ENCODE measurements around the gene TGFBR3L.

Gene TGFBR3L

DNA sequence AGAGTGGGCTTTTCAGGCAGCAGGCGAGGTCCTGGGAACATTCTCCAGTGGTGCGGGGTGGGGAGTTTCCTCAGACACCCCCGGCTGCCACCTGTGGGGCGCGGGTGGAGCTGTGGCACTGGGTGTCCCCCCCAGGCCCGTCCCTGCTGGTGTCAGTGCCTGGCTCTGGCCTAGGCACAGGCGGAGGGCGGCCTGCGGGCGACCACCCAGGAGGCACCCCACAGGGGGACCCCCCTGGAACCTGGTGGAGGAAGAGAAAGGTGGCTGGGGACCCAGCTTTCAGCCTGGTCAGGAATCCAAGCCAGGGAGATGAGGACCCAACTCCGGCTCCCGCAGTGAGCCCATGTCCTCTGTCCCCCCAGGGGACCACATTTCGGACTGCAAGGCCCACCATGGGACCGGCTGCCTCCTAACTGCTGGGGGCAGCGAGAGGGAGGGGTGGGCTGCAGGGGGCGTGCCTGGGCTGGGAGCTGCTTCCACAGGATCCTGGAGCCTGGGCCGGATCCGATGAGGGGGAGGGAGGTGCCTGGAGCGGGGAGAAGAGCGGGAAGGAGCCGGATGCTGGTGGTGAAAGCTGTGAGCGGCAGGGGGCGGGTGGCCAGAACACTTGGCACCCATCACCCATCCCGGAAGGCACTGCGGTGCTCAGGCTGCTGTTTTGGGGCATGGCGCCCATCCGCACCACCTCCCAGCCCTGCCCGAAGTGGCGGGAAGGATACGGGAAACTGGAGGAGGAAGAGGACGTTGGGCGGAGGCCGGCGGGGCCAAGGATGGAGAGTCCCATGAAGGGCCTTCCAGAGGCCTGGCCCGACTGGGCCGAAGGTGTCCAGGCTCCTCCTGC is 16.8 kb downstream of the TGFBR3L start:
- TF ChIP-seq CTCF (IDR thresholded peaks at IDR 0.05; ENCODE audit: low read depth, low read length, missing control alignments) = no peak
- no peak overlapping the region for H3K4me3 ChIP-seq (ENCODE audit: low read depth, low read length)
- no peak for DNase-seq (ENCODE audit: low read depth)

DNA sequence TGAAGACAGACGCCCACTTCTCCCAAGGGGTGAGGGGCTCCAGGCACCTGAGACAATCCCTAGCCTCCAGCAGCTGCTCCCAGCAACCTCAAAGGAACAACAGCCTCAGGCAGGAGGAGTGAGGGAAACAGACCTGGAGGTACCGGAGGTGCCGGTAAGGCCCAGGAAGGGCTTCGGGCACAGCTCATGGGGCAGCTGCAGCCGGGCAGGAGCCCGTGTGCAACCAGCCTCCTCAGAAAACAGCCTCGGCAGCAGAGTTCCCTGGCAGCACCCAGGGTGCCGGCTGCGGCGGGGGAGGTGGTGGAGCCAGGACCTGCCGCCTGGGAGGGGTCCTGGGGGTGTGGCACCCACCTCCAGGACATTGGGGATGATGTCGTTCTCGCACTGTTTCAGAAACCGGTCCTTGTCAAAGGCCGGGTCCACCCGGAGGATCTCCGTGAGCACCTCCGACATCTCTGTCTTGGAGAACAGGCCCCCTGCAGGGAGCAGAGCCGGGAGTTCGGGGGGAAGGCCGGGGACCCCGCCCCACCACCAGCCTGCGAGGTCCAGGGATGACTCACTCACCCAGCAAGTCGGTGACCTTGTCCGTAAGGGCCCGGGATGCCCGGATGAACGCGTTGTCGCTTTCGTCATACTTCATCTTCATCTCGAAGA is 17.8 kb downstream of the TGFBR3L start:
- no peak overlapping the region for H3K4me3 ChIP-seq (ENCODE audit: low read depth, low read length)
- TF ChIP-seq CTCF (IDR thresholded peaks at IDR 0.05; ENCODE audit: low read depth, low read length, missing control alignments) = no peak
- no peak for DNase-seq (ENCODE audit: low read depth)

- DNase-seq (ENCODE audit: low read depth) = no peak
- no peak overlapping the region for H3K4me3 ChIP-seq (ENCODE audit: low read depth, low read length)
- TF ChIP-seq CTCF (IDR thresholded peaks at IDR 0.05; ENCODE audit: low read depth, low read length, missing control alignments) = no peak
Observed at GRCh38 chr19:7932930-7933300, 18.3 kb downstream of the TGFBR3L start.

- no peak overlapping the region for H3K4me3 ChIP-seq (ENCODE audit: low read depth, low read length)
- DNase-seq (ENCODE audit: low read depth) = no peak
Observed at GRCh38 chr19:7933411-7933810, 18.8 kb downstream of the TGFBR3L start.

DNA sequence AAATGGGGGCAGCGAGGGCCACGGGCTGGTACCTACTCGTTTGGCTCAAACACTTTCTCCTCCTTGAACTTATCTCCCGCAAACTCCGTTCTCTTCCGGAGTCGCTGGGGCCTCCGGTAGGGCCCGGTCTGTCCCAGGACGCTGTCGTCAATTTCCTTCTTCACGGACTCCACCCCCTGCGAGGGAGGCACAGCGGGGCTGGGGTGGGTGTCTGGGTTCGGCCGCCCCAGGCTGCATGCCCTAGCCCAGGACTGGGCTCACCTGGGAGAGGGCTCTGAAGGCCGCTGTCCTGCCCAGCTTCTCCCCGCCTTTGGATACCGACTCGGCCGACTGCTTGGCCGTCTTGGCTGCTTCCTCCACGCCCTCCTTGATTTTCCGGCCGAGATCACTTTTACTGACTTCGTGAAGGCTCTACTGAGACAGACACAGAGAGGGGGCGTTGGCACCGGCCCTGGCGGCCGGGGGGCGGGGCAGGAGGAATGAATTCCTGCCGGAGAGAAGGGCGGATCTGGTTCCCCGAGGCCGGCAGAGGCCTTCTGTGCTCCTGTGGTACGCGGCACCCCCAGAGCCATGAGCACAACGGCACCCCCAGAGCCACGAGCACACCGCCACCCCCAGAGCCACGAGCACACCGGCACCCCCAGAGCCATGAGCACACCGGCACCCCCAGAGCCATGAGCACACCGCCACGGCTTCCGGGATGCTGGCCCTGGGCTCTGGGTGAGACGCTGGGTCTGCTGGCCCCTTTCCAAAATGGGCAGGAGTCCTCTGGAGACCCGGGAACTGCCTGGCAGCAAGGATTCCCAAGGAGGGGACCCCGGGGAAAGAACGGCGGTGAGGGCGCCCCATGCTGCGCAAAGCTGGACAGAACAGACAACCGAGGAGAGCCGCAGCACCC is 19.4 kb downstream of the TGFBR3L start:
- no peak for DNase-seq (ENCODE audit: low read depth)
- H3K4me3 ChIP-seq (ENCODE audit: low read depth, low read length) = no peak overlapping the region
- TF ChIP-seq CTCF (IDR thresholded peaks at IDR 0.05; ENCODE audit: low read depth, low read length, missing control alignments) = no peak

More at GRCh38 chr19:7933411-7933810, 18.8 kb downstream of the TGFBR3L start:
- no peak for TF ChIP-seq CTCF (IDR thresholded peaks at IDR 0.05; ENCODE audit: low read depth, low read length, missing control alignments)

- TF ChIP-seq CTCF (IDR thresholded peaks at IDR 0.05; ENCODE audit: low read depth, low read length, missing control alignments) = no peak
Observed at GRCh38 chr19:7934766-7935165, 20.1 kb downstream of the TGFBR3L start.

More at GRCh38 chr19:7934766-7935165, 20.1 kb downstream of the TGFBR3L start:
- H3K4me3 ChIP-seq (ENCODE audit: low read depth, low read length) = no peak overlapping the region
- DNase-seq (ENCODE audit: low read depth) = no peak

All from GM12864 (cell line).